Lower leg skin (tissue), 4 donors: Measurements from ENCODE around the gene YOD1. TPM values are rescaled to one million over a fixed set of nuclear protein-coding genes. Genes with fewer than 3 reads are reported as not detected.

Source experiments
- DNase-seq, 2 donors: peaks; one replicate each; pipeline ENCODE4 v3.0.0-alpha.2; 2019; ENCODE audit warnings: low spot score in 2 of 2
- H3K4me3 ChIP-seq: fragments of 200-600 bp; sonication (generic); 2 replicates; pipeline ENCODE4 v1.5.1; 2017; ENCODE audit warnings: mild to moderate bottlenecking, low read depth; ENCODE audit not compliant: poor library complexity, severe bottlenecking
- CTCF ChIP-seq, 3 donors: fragments of 450-650 bp; IDR thresholded peaks; one replicate each; pipeline ENCODE4 v1.5.1; 2016; ENCODE audit warnings: antibody characterized with exemption in 3 of 3, mild to moderate bottlenecking in 3 of 3, moderate library complexity in 2 of 3
- POLR2A ChIP-seq, 2 donors: fragments of 450-650 bp; IDR thresholded peaks; one replicate each; pipeline ENCODE4 v1.6.1; 2016 to 2017; ENCODE audit warnings: antibody characterized with exemption in 2 of 2, mild to moderate bottlenecking in 1 of 2, moderate library complexity in 1 of 2
- WGBS, 2 donors: methylation state at CpG; one replicate each; pipeline ENCODE4 v1.1.5; 2018; 5-methylcytosine and 5-hydroxymethylcytosine counted together
- intact Hi-C: fragments of 100-400 bp; cut with DNase I; formaldehyde crosslinking; loops from one replicate; pipeline ENCODE4 v1.15.0; 2023; ENCODE audit warnings: low total_unique reads
- total RNA-seq, 4 donors: library from RNA; depleted of rRNA; stranded (reverse); fragments of >200 nt; gene quantifications; one replicate each; pipeline ENCODE4 v1.1.0, GENCODE V29; 2016

Gene YOD1
- total RNA-seq, 4 donors from 2014 or later, result 47.5 to 91.8 (median 65.5) TPM

GRCh38 chr1:207034998-207035397, 16.0 kb downstream of the YOD1 start:
- DNase-seq, result no peak
- no peak overlapping the region for H3K4me3 ChIP-seq
- TF ChIP-seq CTCF (IDR thresholded peaks at IDR 0.05) (no peak), POLR2A (IDR thresholded peaks at IDR 0.05) (no peak)
- intact Hi-C loops, result no loop called here

- DNase-seq, result no peak
- H3K4me3 ChIP-seq, result no peak overlapping the region
- WGBS, 2 donors, result 67 to 69% methylated on average over 1 of the region's 1 CpG
- TF ChIP-seq POLR2A (IDR thresholded peaks at IDR 0.05) (no peak), CTCF (IDR thresholded peaks at IDR 0.05) (no peak)
- intact Hi-C loops, result no loop called here
Measured at GRCh38 chr1:207034208-207034607, 16.8 kb downstream of the YOD1 start.

- no peak overlapping the region for H3K4me3 ChIP-seq
- intact Hi-C loops, result no loop called here
- no peak for TF ChIP-seq POLR2A (IDR thresholded peaks at IDR 0.05)
- no peak for TF ChIP-seq CTCF (IDR thresholded peaks at IDR 0.05)
- no peak for DNase-seq
- 45 to 51% methylated on average over 2 of the region's 2 CpGs for WGBS, 2 donors
Measured at GRCh38 chr1:207033302-207033701, 17.7 kb downstream of the YOD1 start.

- intact Hi-C loops, result no loop called here
- TF ChIP-seq CTCF (IDR thresholded peaks at IDR 0.05) (no peak), POLR2A (IDR thresholded peaks at IDR 0.05) (peak in 1 of 2 donors; percentile 9)
- WGBS, 2 donors, result 3 to 5% methylated on average over 1 of the region's 1 CpG
- peak within 1 kb of the TSS; percentile 14 for H3K4me3 ChIP-seq
- peak in 1 of 2 donors; percentile 76 for DNase-seq
Measured at GRCh38 chr1:207032528-207033017, 18.4 kb downstream of the YOD1 start, which contains the start of gene C1orf116. C1orf116 (minus strand) TSS chr1:207032756; CDS start chr1:207027598, 5,158 bp downstream.

- 46 to 50% methylated on average over 7 of the region's 7 CpGs for WGBS, 2 donors
- no peak overlapping the region for H3K4me3 ChIP-seq
- intact Hi-C loops, result no loop called here
- DNase-seq, result peak; percentile 80 to 86
- TF ChIP-seq POLR2A (IDR thresholded peaks at IDR 0.05), result no peak
- no peak for TF ChIP-seq CTCF (IDR thresholded peaks at IDR 0.05)
Measured at GRCh38 chr1:207031632-207032264, 19.3 kb downstream of the YOD1 start.

- intact Hi-C loops, result no loop called here
Measured at GRCh38 chr1:207031016-207031415, 20.0 kb downstream of the YOD1 start.

More at GRCh38 chr1:207031016-207031415, 20.0 kb downstream of the YOD1 start:
- no peak overlapping the region for H3K4me3 ChIP-seq
- TF ChIP-seq CTCF (IDR thresholded peaks at IDR 0.05) (no peak), POLR2A (IDR thresholded peaks at IDR 0.05) (no peak)
- DNase-seq, result no peak
- WGBS, 2 donors, result 19 to 33% methylated on average over 1 of the region's 1 CpG
